Measurements from ENCODE around the gene CAPN1.

Gene CAPN1

DNA sequence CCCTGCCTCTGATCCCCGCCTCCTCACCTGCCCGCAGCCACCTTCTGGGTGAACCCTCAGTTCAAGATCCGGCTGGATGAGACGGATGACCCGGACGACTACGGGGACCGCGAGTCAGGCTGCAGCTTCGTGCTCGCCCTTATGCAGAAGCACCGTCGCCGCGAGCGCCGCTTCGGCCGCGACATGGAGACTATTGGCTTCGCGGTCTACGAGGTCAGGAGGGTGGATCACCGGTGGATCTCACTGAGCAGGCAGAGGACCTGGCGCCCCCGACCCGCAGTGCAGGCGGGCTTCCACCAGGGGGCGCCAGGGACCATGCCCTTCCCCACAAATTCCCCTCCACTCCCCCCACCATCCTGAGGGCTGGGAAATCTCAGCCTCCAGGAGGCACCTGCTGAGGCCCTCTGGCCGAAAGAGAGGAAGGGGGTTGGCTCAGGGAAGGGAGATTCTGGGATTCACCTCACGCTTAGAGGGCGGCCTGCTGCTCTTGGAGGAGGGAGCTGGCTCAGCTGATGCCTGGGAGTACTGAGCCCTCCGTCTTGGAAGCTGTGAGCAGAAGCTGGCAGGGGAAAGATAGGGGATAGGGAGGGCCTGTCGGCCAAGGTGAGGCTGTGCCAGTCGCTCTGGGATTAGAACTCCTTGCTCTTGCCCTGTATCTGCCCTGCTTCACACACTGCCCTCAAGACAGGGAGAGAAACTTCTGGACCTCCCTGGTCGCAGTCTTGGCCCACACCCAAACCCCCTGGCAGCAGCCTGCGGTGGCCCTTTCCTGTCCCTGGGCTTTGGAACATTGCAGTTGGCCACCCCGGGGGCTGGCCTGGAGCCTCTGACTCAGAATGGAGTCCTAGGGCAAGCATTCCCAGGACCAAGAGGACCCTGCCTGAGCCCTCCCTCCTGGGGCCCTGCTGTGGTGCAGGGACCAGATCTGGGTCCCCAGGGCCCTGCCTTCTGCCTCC lies 23.2 kb downstream of the CAPN1 start:
- DNase-seq, result peak; percentile 50

DNA sequence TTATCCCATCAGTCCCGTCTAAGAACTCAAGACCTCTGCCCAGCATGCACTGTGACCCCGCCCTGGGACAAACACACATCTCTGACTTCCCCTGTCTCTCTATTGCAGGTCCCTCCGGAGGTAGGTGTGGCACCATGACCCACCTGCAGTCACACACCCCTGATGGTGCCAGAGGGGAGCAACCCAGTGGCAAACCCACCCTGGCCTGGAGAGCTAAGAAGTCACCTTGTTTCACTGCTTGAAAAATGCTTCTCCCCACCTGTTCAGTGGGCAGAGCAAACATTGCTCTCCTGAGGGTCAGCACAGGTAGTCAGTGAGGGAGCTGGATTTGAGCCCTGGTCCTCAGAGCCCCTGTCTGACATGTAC lies 23.9 kb downstream of the CAPN1 start:
- DNase-seq, result no peak

DNA sequence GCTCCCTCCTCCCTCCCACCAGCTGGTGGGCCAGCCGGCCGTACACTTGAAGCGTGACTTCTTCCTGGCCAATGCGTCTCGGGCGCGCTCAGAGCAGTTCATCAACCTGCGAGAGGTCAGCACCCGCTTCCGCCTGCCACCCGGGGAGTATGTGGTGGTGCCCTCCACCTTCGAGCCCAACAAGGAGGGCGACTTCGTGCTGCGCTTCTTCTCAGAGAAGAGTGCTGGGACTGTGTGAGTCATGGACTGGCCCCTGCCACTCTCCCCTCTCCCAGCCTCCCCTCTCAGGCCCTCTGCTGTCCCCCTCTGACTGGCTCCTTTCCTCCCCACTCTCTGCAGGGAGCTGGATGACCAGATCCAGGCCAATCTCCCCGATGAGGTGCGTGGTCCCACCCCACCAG lies 24.7 kb downstream of the CAPN1 start:
- DNase-seq, result no peak

DNA sequence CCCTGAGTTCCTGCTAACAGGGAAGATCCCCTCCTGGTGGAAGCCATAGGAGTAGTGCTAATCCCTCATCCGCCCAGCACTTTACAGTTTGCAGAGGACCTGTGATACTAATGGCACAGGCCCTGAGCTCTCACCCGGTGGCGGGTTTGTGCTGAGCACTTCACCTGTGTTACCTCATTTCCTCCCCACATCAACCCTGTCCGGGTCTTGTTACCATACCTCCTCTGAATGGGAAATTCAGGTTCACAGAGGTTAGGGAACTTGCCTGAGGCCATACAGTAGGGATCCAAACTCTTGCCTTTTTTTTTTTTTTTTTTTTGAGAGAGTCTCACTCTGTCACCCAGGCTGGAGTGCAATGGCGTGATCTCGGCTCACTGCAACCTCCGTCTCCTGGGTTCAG lies 25.2 kb downstream of the CAPN1 start:
- DNase-seq, result no peak

GRCh38 chr11:65207918-65208784 lies 26.4 kb downstream of the CAPN1 start:
- DNase-seq, result no peak

DNA sequence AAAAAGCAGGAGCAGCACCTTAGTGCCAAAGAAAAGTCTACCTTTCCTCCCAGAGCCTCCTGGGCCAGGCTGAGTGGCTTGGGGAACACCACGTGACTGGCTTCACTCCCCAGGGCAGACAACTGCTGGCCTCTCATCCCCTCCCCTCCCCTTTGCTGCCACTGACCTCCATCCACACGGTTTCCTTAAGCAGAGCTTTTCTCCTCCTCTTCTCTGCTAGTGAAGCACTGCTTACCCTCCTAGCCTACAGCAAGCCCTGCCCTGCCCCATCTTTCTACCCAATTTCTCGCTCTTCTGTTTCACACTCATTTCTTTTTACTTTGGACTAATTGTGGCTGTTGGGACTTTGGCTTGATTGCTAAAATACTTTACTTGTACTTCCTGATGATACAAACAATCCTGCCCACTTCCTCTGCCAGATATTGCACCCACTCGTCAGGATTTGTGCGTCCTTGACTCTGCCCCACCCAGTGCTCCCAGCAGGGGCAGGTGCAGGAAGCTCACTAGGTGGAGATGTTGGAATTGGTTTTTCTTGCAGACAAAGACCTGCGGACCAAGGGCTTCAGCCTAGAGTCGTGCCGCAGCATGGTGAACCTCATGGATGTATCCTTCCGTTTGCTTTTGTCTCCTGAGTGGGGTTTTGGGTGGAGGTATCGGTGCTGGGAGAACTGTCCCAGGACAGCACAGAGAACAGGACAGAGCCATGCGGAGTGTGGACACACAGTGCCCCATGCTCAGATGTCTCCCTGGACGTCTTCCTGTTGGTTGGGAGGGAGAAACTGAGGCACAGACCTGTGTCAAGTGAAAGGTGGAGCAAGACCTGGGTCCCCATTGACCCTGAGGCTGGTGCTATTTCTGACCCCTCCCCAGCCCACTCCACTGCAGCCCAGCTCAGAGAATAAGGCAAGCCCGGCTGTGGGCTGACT lies 27.3 kb downstream of the CAPN1 start:
- DNase-seq, result no peak

DNA sequence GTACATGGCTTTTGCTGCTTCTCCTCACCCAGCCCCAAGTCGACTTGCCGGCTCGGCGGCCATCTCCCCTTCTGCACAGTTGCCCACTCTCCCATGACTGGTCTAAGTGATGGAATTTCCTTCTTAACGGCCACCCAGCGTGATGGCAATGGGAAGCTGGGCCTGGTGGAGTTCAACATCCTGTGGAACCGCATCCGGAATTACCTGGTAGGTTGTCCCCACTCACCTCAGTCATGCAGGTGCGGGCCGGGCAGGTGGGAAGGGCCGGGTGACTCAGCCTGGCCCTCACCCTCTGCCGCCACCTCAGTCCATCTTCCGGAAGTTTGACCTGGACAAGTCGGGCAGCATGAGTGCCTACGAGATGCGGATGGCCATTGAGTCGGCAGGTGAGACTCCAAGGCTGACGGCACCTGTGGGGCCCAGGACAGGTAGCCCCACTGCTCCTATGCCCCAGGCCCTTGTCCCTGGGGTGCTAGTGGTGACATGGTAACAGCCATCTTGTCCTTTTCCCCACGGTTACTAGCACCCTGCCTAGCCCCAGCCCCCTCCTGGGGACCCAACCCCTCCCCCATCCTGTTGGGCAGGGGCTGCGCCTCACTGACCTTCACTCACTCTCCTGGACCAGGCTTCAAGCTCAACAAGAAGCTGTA lies 28.1 kb downstream of the CAPN1 start:
- no peak for DNase-seq

DNA sequence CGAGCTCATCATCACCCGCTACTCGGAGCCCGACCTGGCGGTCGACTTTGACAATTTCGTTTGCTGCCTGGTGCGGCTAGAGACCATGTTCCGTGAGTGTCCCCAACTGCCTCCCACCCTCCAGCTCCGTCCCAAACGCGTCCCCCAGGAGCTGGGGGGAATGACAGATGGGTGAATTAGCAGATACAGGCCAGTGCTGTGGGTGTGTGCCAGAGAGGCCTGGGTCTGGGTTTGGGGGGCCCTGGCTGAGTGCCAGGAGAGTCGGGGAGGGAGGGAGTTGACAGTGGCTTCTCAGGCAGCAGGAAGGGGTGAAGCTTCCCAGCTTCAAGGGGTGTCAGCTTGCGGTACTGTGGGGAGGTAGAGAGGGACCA lies 28.6 kb downstream of the CAPN1 start:
- DNase-seq, result no peak

GRCh38 chr11:65210748-65211147 lies 29.0 kb downstream of the CAPN1 start:
- no peak for DNase-seq

DNA sequence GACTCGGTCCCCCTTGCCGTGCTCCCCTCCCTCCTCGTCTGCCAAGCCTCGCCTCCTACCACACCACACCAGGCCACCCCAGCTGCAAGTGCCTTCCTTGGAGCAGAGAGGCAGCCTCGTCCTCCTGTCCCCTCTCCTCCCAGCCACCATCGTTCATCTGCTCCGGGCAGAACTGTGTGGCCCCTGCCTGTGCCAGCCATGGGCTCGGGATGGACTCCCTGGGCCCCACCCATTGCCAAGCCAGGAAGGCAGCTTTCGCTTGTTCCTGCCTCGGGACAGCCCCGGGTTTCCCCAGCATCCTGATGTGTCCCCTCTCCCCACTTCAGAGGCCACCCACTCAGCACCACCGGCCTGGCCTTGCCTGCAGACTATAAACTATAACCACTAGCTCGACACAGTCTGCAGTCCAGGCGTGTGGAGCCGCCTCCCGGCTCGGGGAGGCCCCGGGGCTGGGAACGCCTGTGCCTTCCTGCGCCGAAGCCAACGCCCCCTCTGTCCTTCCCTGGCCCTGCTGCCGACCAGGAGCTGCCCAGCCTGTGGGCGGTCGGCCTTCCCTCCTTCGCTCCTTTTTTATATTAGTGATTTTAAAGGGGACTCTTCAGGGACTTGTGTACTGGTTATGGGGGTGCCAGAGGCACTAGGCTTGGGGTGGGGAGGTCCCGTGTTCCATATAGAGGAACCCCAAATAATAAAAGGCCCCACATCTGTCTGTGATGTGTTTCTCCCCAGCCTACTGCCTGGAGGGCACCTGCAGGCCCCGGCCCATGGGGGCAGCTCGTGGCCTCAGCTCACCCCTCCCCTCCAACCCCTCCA lies 29.8 kb downstream of the CAPN1 start:
- DNase-seq, result no peak

DNA sequence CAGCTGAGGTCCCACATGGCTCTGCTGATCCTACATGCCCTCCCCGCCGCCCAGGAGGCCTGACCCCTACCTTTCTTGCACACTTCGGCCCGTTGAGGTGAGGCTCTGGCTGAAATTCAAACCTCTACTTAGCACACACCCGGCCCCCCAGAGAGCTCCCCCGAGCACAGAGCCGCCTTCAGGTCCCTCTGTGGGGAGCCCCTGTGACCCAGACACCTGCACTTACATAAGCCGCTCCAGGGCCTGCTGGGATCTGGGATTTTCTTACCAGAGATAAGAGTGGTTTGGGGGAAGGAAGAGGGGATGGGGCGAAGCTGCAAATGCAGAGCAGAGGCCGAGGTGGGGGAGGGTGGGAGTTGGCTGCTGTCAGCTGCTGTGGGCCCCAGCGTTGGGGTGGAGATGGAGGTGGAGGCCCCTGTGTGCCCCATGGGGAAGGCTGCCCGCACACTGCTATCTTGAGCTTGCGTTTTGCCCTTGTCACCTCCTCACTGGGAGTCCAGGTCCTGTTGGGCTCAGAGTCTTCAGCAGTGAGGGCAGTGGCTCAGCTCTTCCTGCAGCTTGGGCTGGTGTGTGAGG lies 30.6 kb downstream of the CAPN1 start:
- DNase-seq, result no peak

- DNase-seq, result no peak
These were observed 31.8 kb downstream of the CAPN1 start for GRCh38 chr11:65213322-65214211.

DNA sequence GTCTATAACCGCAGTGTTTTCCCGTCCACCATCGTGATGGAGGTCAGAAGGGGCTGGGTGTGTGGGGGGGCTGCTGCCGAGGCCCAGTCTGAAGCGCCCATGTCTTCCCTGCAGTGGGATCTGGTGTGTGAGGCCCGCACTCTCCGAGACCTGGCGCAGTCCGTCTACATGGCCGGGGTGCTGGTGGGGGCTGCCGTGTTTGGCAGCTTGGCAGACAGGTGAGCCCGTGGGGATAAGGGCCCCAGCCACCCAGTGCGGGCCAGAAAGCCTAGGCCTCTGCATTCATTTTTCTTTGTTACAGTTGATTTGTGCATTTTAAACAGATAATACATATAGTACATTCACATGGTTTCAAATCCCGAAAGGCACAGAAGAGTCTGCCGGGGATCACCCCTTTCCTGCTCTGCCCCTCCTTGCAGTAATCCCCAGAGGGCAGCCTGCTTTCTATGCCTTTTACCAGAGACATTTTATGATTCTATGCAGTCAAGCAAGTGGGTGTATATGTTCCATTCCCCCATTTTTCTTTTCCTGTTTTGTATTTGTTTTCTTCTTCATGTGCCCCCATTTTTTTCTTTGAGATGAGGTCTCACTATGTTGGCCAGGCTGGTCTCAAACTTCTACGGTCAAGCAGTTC lies 32.6 kb downstream of the CAPN1 start:
- no peak for DNase-seq

DNA sequence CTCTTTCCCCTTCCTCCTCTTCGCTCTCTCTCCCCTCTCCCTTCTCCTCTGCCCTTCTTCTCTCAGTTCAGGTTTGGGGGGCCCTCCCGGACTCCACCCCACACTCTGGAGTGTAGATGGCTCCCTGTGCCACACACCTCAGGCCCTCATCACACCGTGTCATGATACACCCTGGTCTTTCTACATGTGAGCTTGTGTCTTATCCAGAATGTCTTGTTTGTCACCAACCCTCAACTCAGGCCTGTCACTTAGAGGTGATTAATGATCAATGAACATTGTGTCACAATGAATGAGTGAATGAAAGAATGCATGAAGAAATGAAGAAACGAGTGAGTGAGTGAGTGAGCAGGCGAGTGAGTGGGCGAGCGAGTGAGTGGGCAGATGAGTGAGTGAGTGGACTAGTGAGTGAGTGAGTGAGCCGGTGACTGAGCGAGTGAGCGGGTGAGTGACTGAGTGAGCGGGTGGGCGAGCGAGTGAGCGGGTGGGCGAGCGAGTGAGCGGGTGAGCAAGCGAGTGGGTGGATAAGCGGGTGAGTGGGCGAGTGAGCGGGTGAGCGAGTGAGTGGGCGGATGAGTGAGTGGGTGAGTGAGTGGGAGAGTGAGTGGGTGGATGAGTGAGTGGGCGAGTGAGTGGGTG lies 33.8 kb downstream of the CAPN1 start:
- no peak for DNase-seq

- no peak for DNase-seq
These were observed 35.1 kb downstream of the CAPN1 start for GRCh38 chr11:65216830-65217229.

- no peak for DNase-seq
These were observed 36.0 kb downstream of the CAPN1 start for GRCh38 chr11:65217441-65218423.

DNA sequence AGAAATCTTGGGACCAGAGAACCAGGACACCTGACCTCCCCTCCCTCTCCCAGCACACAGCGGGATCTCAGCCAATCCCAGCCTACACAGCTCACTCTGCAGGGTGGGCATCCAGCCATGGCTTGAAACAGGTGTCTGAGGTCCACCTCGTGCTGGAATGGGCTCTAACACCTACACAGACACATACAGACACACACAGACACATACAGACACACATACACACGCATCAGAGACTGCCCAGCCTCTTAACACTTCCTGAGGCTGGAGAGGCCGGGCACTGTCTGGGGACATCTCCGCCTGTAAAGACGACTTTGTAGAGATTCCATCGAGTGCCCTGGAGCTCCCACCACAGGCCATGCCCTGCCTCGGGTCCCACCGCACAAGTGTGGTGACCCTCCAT lies 36.7 kb downstream of the CAPN1 start:
- no peak for DNase-seq

DNA sequence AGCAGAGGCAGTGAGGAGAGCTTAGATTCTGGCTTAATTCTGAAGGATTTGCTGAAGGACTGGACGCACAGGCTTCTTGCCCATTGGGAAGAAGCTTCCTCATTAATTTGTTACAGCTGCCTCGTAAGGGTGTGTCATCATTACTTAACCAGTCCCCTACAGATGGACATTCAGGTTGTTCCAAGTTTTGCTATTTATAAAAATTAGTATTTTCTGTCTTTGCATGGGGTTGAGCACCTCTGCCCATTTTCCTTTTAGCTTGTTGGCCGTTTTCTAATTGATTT lies 38.1 kb downstream of the CAPN1 start:
- DNase-seq, result peak; percentile 32

Data from suppressor macrophage treated with lipopolysaccharide for 4 hours (primary cell).